Caco-2 (cell line): ENCODE data around the gene WDR44. TPM values are rescaled to one million over a fixed set of nuclear protein-coding genes. Genes with fewer than 3 reads are reported as not detected.
"Not testable (repeated sequence)": the region's sequence is repeated elsewhere in the genome, so short reads cannot be mapped to it uniquely, and the experiment has no call there.

ENCODE experiments used
- BruUV-seq: library from RNA; stranded (reverse); fragments of 400-500 nt; replicated peaks from 2 replicates; lab custom pipeline; 2021; lab: Mats Ljungman, UMichigan
- CTCF ChIA-PET: fragments of 300-600 bp; sonication (Branson Sonifier 250); formaldehyde crosslinking; loops from one replicate; lab custom pipeline; 2022; ENCODE audit warnings: antibody characterized with exemption; lab: Charles Lee
- POLR2A ChIA-PET: fragments of 300-600 bp; sonication (Branson Sonifier 250); formaldehyde crosslinking; loops from one replicate; lab custom pipeline; 2022; ENCODE audit warnings: antibody characterized with exemption; lab: Charles Lee
- DNase-seq, 2 experiments: peaks; one replicate each; pipeline versions ENCODE4 v3.0.0 to v3.0.0-alpha.2; 2020 to 2022
- H3K27me3 ChIP-seq: replicated peaks from 2 replicates; pipeline ENCODE4 v1.6.0; 2011; ENCODE audit warnings: low read length; ENCODE audit not compliant: control insufficient read depth, insufficient read depth
- H3K36me3 ChIP-seq: 2 replicates; pipeline ENCODE4 v1.5.1; 2011; ENCODE audit warnings: low read length; ENCODE audit not compliant: control insufficient read depth, insufficient read depth
- H3K4me1 ChIP-seq: fragments of 250-450 bp; sonication (Bioruptor Pico); 2 replicates; pipeline ENCODE4 v1.5.1; 2020; ENCODE audit warnings: mild to moderate bottlenecking
- H3K4me3 ChIP-seq: 2 replicates; pipeline ENCODE4 v1.5.1; 2011; ENCODE audit warnings: low read depth, mild to moderate bottlenecking, control low read depth, low read length
- H3K9me3 ChIP-seq: fragments of 250-450 bp; sonication (Bioruptor Pico); 2 replicates; pipeline ENCODE4 v1.5.1; 2020; ENCODE audit warnings: mild to moderate bottlenecking, moderate library complexity
- H3K27ac Mint-ChIP-seq: one replicate; pipeline ENCODE4 v1.8.0; 2022; ENCODE audit warnings: mixed read lengths; ENCODE audit not compliant: unreplicated experiment
- H3K27me3 Mint-ChIP-seq: one replicate; pipeline ENCODE4 v1.8.0; 2022; ENCODE audit warnings: mixed read lengths; ENCODE audit not compliant: insufficient read depth, unreplicated experiment
- H3K36me3 Mint-ChIP-seq: one replicate; pipeline ENCODE4 v1.8.0; 2022; ENCODE audit warnings: mild to moderate bottlenecking, mixed read lengths; ENCODE audit not compliant: insufficient read depth, unreplicated experiment
- H3K4me1 Mint-ChIP-seq: one replicate; pipeline ENCODE4 v1.8.0; 2022; ENCODE audit warnings: low read depth, mixed read lengths; ENCODE audit not compliant: unreplicated experiment
- H3K4me3 Mint-ChIP-seq: one replicate; pipeline ENCODE4 v1.8.0; 2022; ENCODE audit warnings: mild to moderate bottlenecking, moderate library complexity, mixed read lengths; ENCODE audit not compliant: unreplicated experiment
- H3K9me3 Mint-ChIP-seq: one replicate; pipeline ENCODE4 v1.8.0; 2022; ENCODE audit warnings: mixed read lengths; ENCODE audit not compliant: unreplicated experiment
- CTCF ChIP-seq, 2 experiments: fragments of 200-600 bp in 1 of 2; IDR thresholded peaks; 1 replicate in 1 of 2; 2 replicates in 1 of 2; pipeline versions ENCODE4 v1.5.1 to v1.8.0; 2011 to 2022; ENCODE audit warnings: antibody characterized with exemption in 1 of 2, control low read depth in 1 of 2, inconsistent platforms in 1 of 2, low read depth in 1 of 2, low read length in 1 of 2, mild to moderate bottlenecking in 1 of 2, moderate library complexity in 1 of 2; ENCODE audit not compliant: insufficient read depth in 1 of 2, severe bottlenecking in 1 of 2, unreplicated experiment in 1 of 2
- intact Hi-C: fragments of 100-400 bp; cut with micrococcal nuclease; formaldehyde crosslinking; loops from one replicate; pipeline ENCODE4 v1.10.0; 2022; ENCODE audit not compliant: unreplicated experiment
- total RNA-seq: library from RNA; stranded (reverse); gene quantifications from 2 replicates; pipeline ENCODE4 v1.2.3, GENCODE V29; 2022

The WDR44 gene
- total RNA-seq, 1 experiment from 2014 or later = 9.9 TPM

GRCh38 chrX:118459494-118459893, 113.6 kb downstream of the WDR44 start:
- POLR2A ChIA-PET = interaction anchor here (0.8 kb wide), 1 partner anchor 142 kb away, joined by 4 read pairs; no protein-coding TSS in a partner anchor
- no TSS peak for BruUV-seq

GRCh38 chrX:118464501-118464900, 118.6 kb downstream of the WDR44 start:
- Mint-ChIP-seq H3K36me3 (no peaks in the 10 kb centered on the region), H3K27me3 (no peaks in the 10 kb centered on the region), H3K9me3 (no peaks in the 10 kb centered on the region), H3K4me1 (no peaks in the 10 kb centered on the region), H3K27ac (no peak overlapping the region), H3K4me3 (no peak overlapping the region)
- no peak for TF ChIP-seq CTCF (IDR thresholded peaks at IDR 0.05; ENCODE audit: insufficient read depth in 1 of 2, low read depth in 1 of 2, low read length in 1 of 2, severe bottlenecking in 1 of 2, unreplicated experiment in 1 of 2)
- ChIA-PET POLR2A (no interaction called here), CTCF (no interaction called here)
- Histone ChIP-seq H3K4me3 (no peak overlapping the region), H3K4me1 (no peaks in the 10 kb centered on the region), H3K9me3 (no peaks in the 10 kb centered on the region), H3K27me3 (no peaks in the 10 kb centered on the region), H3K36me3 (no peaks in the 10 kb centered on the region)
- intact Hi-C loops = no loop called here
- no peak for DNase-seq
- no TSS peak for BruUV-seq

More at GRCh38 chrX:118459494-118459893, 113.6 kb downstream of the WDR44 start:
- Mint-ChIP-seq H3K36me3 (no peaks in the 10 kb centered on the region), H3K4me1 (no peaks in the 10 kb centered on the region), H3K9me3 (no peaks in the 10 kb centered on the region), H3K27me3 (no peaks in the 10 kb centered on the region), H3K27ac (no peak overlapping the region), H3K4me3 (no peak overlapping the region)
- TF ChIP-seq CTCF (IDR thresholded peaks at IDR 0.05; ENCODE audit: insufficient read depth in 1 of 2, low read depth in 1 of 2, low read length in 1 of 2, severe bottlenecking in 1 of 2, unreplicated experiment in 1 of 2) = peak; percentile 39 to 57
- no peaks in the 10 kb centered on the region for H3K9me3 ChIP-seq
- H3K36me3 ChIP-seq = no peaks in the 10 kb centered on the region
- CTCF ChIA-PET = interaction anchor here (0.7 to 1.5 kb wide), 7 partner anchors 13 to 380 kb away, joined by 3 to 45 read pairs (median 4); partner anchors contain the start of gene DOCK11
- peak in 1 of 2 experiments; percentile 28 for DNase-seq
- no peaks in the 10 kb centered on the region for H3K27me3 ChIP-seq
- H3K4me3 ChIP-seq = no peak overlapping the region
- no peaks in the 10 kb centered on the region for H3K4me1 ChIP-seq
- intact Hi-C loops = loop anchor here (1.0 kb wide), 1 partner anchor 142 kb away; no protein-coding TSS in a partner anchor

GRCh38 chrX:118468122-118468521, 122.2 kb downstream of the WDR44 start:
- POLR2A ChIA-PET = no interaction called here
- no peaks in the 10 kb centered on the region for H3K4me1 Mint-ChIP-seq
- H3K4me3 Mint-ChIP-seq = no peak overlapping the region
- CTCF ChIA-PET = no interaction called here
- no peaks in the 10 kb centered on the region for H3K36me3 ChIP-seq
- no peaks in the 10 kb centered on the region for H3K9me3 Mint-ChIP-seq
- H3K36me3 Mint-ChIP-seq = no peaks in the 10 kb centered on the region
- intact Hi-C loops = no loop called here
- H3K4me3 ChIP-seq = no peak overlapping the region
- H3K9me3 ChIP-seq = no peaks in the 10 kb centered on the region
- no peaks in the 10 kb centered on the region for H3K27me3 Mint-ChIP-seq
- no peak overlapping the region for H3K27ac Mint-ChIP-seq
- H3K4me1 ChIP-seq = no peaks in the 10 kb centered on the region
- no peaks in the 10 kb centered on the region for H3K27me3 ChIP-seq
- TF ChIP-seq CTCF (IDR thresholded peaks at IDR 0.05; ENCODE audit: insufficient read depth in 1 of 2, low read depth in 1 of 2, low read length in 1 of 2, severe bottlenecking in 1 of 2, unreplicated experiment in 1 of 2) = no peak
- DNase-seq = no peak
- BruUV-seq = no TSS peak

- intact Hi-C loops, H3K4me3 Mint-ChIP-seq, H3K27me3 ChIP-seq, H3K27ac Mint-ChIP-seq, DNase-seq, H3K36me3 ChIP-seq, H3K9me3 Mint-ChIP-seq, H3K4me1 ChIP-seq, POLR2A ChIA-PET, H3K4me1 Mint-ChIP-seq, H3K4me3 ChIP-seq, H3K27me3 Mint-ChIP-seq, H3K9me3 ChIP-seq, BruUV-seq, H3K36me3 Mint-ChIP-seq: not testable (repeated sequence)
- CTCF ChIA-PET = interaction anchor here (0.7 to 0.8 kb wide), 2 partner anchors 9 to 90 kb away, joined by 3 read pairs; no protein-coding TSS in a partner anchor
These were observed 124.9 kb downstream of the WDR44 start for GRCh38 chrX:118470721-118471347.
